IMR-90 (cell line): Measurements from ENCODE around the gene AUTS2.

ENCODE experiments used
- CTCF ChIP-seq: conservative IDR thresholded peaks from 2 replicates; pipeline ENCODE4 v1.5.1; 2012; ENCODE audit warnings: mild to moderate bottlenecking, low read depth, low read length, improper control_type of control experiment
- MAZ ChIP-seq: IDR thresholded peaks from 2 replicates; pipeline ENCODE4 v1.6.1; 2012; ENCODE audit warnings: low read depth, mild to moderate bottlenecking, low read length, improper control_type of control experiment, moderate library complexity, borderline replicate concordance

GRCh38 chr7:70229242-70229641, 631.0 kb downstream of the AUTS2 start:
- TF ChIP-seq CTCF, result no peak
- no peak for TF ChIP-seq MAZ
